GM18951 (cell line): Measurements from ENCODE around the gene USP17L17.
"Not testable (repeated sequence)": the region's sequence is repeated elsewhere in the genome, so short reads cannot be mapped to it uniquely, and the experiment has no call there.

ENCODE experiments used
- in situ Hi-C: fragments of 300-500 bp; cut with MboI; formaldehyde crosslinking; loops from one replicate; pipeline ENCODE4 v1.12.0; 2022; ENCODE audit warnings: low sequenced_read_pairs, mixed read lengths, inconsistent platforms; ENCODE audit not compliant: unreplicated experiment

The USP17L17 gene, protein sequence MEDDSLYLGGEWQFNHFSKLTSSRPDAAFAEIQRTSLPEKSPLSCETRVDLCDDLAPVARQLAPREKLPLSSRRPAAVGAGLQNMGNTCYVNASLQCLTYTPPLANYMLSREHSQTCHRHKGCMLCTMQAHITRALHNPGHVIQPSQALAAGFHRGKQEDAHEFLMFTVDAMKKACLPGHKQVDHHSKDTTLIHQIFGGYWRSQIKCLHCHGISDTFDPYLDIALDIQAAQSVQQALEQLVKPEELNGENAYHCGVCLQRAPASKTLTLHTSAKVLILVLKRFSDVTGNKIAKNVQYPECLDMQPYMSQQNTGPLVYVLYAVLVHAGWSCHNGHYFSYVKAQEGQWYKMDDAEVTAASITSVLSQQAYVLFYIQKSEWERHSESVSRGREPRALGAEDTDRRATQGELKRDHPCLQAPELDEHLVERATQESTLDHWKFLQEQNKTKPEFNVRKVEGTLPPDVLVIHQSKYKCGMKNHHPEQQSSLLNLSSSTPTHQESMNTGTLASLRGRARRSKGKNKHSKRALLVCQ

GRCh38 chr4:9243579-9243978 lies at the start of gene USP17L17:
USP17L17 (plus strand) TSS chr4:9243879; CDS start chr4:9243879, 0 bp downstream.
- in situ Hi-C loops: not testable (repeated sequence)

DNA sequence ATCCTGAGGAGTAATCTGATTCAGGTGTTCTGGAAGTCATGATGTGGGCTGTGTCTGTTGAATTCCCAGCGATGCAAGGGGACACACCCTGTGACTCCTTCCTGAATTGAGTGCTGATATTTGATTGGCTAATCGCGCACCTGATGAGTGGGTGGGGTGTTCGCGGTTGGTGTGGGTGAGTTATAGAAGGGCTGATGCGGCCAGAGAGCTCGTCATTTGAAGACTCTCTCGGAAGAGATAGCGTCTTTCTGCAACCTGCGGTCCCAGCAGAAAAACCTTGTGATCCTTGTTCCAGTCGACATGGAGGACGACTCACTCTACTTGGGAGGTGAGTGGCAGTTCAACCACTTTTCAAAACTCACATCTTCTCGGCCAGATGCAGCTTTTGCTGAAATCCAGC lies 33.3 kb upstream of the USP17L17 start, which contains the start of gene USP17L10:
Gene USP17L10, plus strand, starts transcription at position 301 of the 400 bp plus-strand sequence. Its CDS starts 0 bp downstream, at position 301.
- in situ Hi-C loops: not testable (repeated sequence)

DNA sequence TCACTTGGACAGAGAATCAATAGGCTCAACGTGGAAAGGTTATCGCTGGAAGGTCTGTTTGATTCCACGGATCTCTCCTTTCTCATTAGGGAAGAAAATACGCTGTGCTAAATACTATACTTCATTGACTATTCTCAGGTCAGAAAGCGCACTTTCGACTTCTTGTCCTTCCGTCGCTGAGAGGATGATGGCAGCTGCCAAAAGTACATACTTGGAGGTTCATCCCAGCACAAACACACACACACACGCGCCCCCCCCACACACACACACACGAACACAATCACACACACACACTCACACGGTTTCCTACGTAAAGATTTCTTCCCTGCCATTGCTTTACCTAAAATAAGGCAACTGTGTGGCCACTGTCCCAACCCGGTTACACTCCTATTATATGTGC lies 29.0 kb upstream of the USP17L17 start:
- in situ Hi-C loops: not testable (repeated sequence)

DNA sequence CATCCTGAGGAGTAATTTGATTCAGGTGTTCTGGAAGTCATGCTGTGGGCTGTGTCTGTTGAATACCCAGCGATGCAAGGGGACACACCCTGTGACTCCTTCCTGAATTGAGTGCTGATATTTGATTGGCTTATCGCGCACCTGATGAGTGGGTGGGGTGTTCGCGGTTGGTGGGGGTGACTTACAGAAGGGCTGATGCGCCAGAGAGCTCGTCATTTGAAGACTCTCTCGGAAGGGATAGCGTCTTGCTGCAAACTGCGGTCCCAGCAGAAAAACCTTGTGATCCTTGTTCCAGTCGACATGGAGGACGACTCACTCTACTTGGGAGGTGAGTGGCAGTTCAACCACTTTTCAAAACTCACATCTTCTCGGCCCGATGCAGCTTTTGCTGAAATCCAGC lies 28.6 kb upstream of the USP17L17 start, which contains the start of gene USP17L11:
Gene USP17L11, plus strand, starts transcription at position 301 of the 400 bp plus-strand sequence. Its CDS starts 0 bp downstream, at position 301.
- in situ Hi-C loops: not testable (repeated sequence)

DNA sequence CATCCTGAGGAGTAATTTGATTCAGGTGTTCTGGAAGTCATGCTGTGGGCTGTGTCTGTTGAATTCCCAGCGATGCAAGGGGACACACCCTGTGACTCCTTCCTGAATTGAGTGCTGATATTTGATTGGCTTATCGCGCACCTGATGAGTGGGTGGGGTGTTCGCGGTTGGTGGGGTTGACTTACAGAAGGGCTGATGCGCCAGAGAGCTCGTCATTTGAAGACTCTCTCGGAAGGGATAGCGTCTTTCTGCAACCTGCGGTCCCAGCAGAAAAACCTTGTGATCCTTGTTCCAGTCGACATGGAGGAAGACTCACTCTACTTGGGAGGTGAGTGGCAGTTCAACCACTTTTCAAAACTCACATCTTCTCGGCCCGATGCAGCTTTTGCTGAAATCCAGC lies 23.8 kb upstream of the USP17L17 start, which contains the start of gene USP17L12:
Gene USP17L12, plus strand, starts transcription at position 301 of the 400 bp plus-strand sequence. Its CDS starts 0 bp downstream, at position 301.
- in situ Hi-C loops: not testable (repeated sequence)

DNA sequence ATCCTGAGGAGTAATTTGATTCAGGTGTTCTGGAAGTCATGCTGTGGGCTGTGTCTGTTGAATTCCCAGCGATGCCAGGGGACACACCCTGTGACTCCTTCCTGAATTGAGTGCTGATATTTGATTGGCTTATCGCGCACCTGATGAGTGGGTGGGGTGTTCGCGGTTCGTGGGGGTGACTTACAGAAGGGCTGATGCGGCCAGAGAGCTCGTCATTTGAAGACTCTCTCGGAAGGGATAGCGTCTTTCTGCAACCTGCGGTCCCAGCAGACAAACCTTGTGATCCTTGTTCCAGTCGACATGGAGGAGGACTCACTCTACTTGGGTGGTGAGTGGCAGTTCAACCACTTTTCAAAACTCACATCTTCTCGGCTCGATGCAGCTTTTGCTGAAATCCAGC lies 19.1 kb upstream of the USP17L17 start, which contains the start of gene USP17L13:
Gene USP17L13, plus strand, starts transcription at position 301 of the 400 bp plus-strand sequence. Its CDS starts 0 bp downstream, at position 301.
- in situ Hi-C loops: not testable (repeated sequence)

DNA sequence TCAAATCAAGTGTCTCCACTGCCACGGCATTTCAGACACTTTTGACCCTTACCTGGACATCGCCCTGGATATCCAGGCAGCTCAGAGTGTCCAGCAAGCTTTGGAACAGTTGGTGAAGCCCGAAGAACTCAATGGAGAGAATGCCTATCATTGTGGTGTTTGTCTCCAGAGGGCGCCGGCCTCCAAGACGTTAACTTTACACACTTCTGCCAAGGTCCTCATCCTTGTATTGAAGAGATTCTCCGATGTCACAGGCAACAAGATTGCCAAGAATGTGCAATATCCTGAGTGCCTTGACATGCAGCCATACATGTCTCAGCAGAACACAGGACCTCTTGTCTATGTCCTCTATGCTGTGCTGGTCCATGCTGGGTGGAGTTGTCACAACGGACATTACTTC lies 13.4 kb upstream of the USP17L17 start:
- in situ Hi-C loops: not testable (repeated sequence)

GRCh38 chr4:9234085-9234484 lies 9.6 kb upstream of the USP17L17 start, which contains the start of gene USP17L15:
USP17L15 (plus strand) TSS chr4:9234385; CDS start chr4:9234385, 0 bp downstream.
- in situ Hi-C loops: not testable (repeated sequence)

- in situ Hi-C loops: not testable (repeated sequence)
Observed at GRCh38 chr4:9238461-9238860, 5.2 kb upstream of the USP17L17 start.

- in situ Hi-C loops: not testable (repeated sequence)
Observed at GRCh38 chr4:9247953-9248680, 4.4 kb downstream of the USP17L17 start, which contains the start of gene USP17L18. USP17L18 (plus strand) TSS chr4:9248630; CDS start chr4:9248630, 0 bp downstream.

DNA sequence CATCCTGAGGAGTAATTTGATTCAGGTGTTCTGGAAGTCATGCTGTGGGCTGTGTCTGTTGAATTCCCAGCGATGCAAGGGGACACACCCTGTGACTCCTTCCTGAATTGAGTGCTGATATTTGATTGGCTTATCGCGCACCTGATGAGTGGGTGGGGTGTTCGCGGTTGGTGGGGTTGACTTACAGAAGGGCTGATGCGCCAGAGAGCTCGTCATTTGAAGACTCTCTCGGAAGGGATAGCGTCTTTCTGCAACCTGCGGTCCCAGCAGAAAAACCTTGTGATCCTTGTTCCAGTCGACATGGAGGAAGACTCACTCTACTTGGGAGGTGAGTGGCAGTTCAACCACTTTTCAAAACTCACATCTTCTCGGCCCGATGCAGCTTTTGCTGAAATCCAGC lies 9.4 kb downstream of the USP17L17 start, which contains the start of gene USP17L19:
Gene USP17L19, plus strand, starts transcription at position 301 of the 400 bp plus-strand sequence. Its CDS starts 0 bp downstream, at position 301.
- in situ Hi-C loops: loop anchor here (25.0 kb wide), 2 partner anchors 116 to 134 kb away; no protein-coding TSS in a partner anchor

DNA sequence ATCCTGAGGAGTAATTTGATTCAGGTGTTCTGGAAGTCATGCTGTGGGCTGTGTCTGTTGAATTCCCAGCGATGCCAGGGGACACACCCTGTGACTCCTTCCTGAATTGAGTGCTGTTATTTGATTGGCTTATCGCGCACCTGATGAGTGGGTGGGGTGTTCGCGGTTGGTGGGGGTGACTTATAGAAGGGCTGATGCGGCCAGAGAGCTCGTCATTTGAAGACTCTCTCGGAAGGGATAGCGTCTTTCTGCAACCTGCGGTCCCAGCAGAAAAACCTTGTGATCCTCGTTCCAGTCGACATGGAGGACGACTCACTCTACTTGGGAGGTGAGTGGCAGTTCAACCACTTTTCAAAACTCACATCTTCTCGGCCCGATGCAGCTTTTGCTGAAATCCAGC lies 14.1 kb downstream of the USP17L17 start, which contains the start of gene USP17L20:
Gene USP17L20, plus strand, starts transcription at position 301 of the 400 bp plus-strand sequence. Its CDS starts 0 bp downstream, at position 301.
- in situ Hi-C loops: loop anchor here (25.0 kb wide), 2 partner anchors 121 to 129 kb away; no protein-coding TSS in a partner anchor

- in situ Hi-C loops: loop anchor here (25.0 kb wide), 2 partner anchors 125 kb away; no protein-coding TSS in a partner anchor
Observed at GRCh38 chr4:9262572-9262971, 18.9 kb downstream of the USP17L17 start, which contains the start of gene USP17L21. USP17L21 (plus strand) TSS chr4:9262872; CDS start chr4:9262872, 0 bp downstream.

DNA sequence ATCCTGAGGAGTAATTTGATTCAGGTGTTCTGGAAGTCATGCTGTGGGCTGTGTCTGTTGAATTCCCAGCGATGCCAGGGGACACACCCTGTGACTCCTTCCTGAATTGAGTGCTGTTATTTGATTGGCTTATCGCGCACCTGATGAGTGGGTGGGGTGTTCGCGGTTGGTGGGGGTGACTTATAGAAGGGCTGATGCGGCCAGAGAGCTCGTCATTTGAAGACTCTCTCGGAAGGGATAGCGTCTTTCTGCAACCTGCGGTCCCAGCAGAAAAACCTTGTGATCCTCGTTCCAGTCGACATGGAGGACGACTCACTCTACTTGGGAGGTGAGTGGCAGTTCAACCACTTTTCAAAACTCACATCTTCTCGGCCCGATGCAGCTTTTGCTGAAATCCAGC lies 23.6 kb downstream of the USP17L17 start, which contains the start of gene USP17L22:
Gene USP17L22, plus strand, starts transcription at position 301 of the 400 bp plus-strand sequence. Its CDS starts 0 bp downstream, at position 301.
- in situ Hi-C loops: loop anchor here (25.0 kb wide), 2 partner anchors 120 to 130 kb away; no protein-coding TSS in a partner anchor

- in situ Hi-C loops: loop anchor here (25.0 kb wide), 2 partner anchors 116 to 134 kb away; no protein-coding TSS in a partner anchor
Observed at GRCh38 chr4:9271719-9272118, 28.0 kb downstream of the USP17L17 start.
